Erythroblast (primary cell): Measurements from ENCODE around the gene SORL1.

ENCODE experiments used
- GATA1 ChIP-seq: IDR thresholded peaks from 2 replicates; pipeline ENCODE4 v1.6.1; 2011; ENCODE audit warnings: low read depth, mild to moderate bottlenecking, control low read depth, low read length, moderate library complexity
- POLR2A ChIP-seq: IDR thresholded peaks from 2 replicates; pipeline ENCODE4 v1.6.1; 2011; ENCODE audit warnings: mild to moderate bottlenecking, low read length

GRCh38 chr11:121421149-121421901 is 30.8 kb upstream of the SORL1 start:
- no peak for TF ChIP-seq POLR2A
- TF ChIP-seq GATA1: no peak
